GM12878 (cell line): ENCODE measurements around the gene HSPA2. TPM values are rescaled to one million over a fixed set of nuclear protein-coding genes. Genes with fewer than 3 reads are reported as not detected.
A peak's percentile ranks its signal among the peaks of the same experiment; 100 is the strongest.

ENCODE experiments used
- BCL11A ChIP-seq: IDR thresholded peaks from 2 replicates; pipeline ENCODE4 v1.6.1; 2011; ENCODE audit warnings: low read depth, low read length
- BMI1 ChIP-seq: fragments of 450-650 bp; IDR thresholded peaks from 2 replicates; pipeline ENCODE4 v1.6.1; 2016; ENCODE audit warnings: mild to moderate bottlenecking, moderate library complexity, borderline replicate concordance
- CHD1 ChIP-seq: IDR thresholded peaks from 2 replicates; pipeline ENCODE4 v1.6.1; 2012; ENCODE audit warnings: low read depth, low read length, improper control_type of control experiment
- CHD2 ChIP-seq: IDR thresholded peaks from 2 replicates; pipeline ENCODE4 v1.6.1; 2011; ENCODE audit warnings: low read depth, low read length, improper control_type of control experiment, borderline replicate concordance
- CHD4 ChIP-seq: fragments of 200-600 bp; sonication (generic); IDR thresholded peaks from 2 replicates; pipeline ENCODE4 v1.6.1; 2016; ENCODE audit warnings: mild to moderate bottlenecking
- CTCF ChIP-seq, 3 experiments: IDR thresholded peaks in 2 of 3; conservative IDR thresholded peaks in 1 of 3; 2 replicates each; pipeline ENCODE4 v1.5.1; 2011; ENCODE audit warnings: low read depth in 3 of 3, low read length in 3 of 3, mild to moderate bottlenecking in 3 of 3, control low read depth in 2 of 3, moderate library complexity in 2 of 3, inconsistent platforms in 1 of 3, mixed read lengths in 1 of 3; ENCODE audit not compliant: control insufficient read depth in 2 of 3, insufficient read depth in 1 of 3; ENCODE audit errors: extremely low read depth in 1 of 3
- FOS ChIP-seq: IDR thresholded peaks from 3 replicates; pipeline ENCODE4 v1.6.1; 2011; ENCODE audit warnings: borderline replicate concordance; ENCODE audit not compliant: insufficient read length; ENCODE audit errors: extremely low read depth
- MYC ChIP-seq: IDR thresholded peaks from 2 replicates; pipeline ENCODE4 v1.6.1; 2011; ENCODE audit warnings: mild to moderate bottlenecking, low read length, moderate library complexity, inconsistent platforms; ENCODE audit not compliant: insufficient read depth, insufficient replicate concordance, insufficient read length, severe bottlenecking
- NFIC ChIP-seq: IDR thresholded peaks from 2 replicates; pipeline ENCODE4 v1.6.1; 2012; ENCODE audit warnings: low read depth, mild to moderate bottlenecking, inconsistent platforms, low read length, moderate library complexity
- NR2C1 ChIP-seq: fragments of 450-650 bp; IDR thresholded peaks from 2 replicates; pipeline ENCODE4 v1.6.1; 2017; ENCODE audit warnings: antibody characterized with exemption, mild to moderate bottlenecking, moderate library complexity
- NRF1 ChIP-seq: conservative IDR thresholded peaks from 2 replicates; pipeline ENCODE4 v1.6.1; 2011; ENCODE audit warnings: mild to moderate bottlenecking, low read depth, low read length, improper control_type of control experiment
- SIN3A ChIP-seq: IDR thresholded peaks from 2 replicates; pipeline ENCODE4 v1.6.1; 2012; ENCODE audit warnings: low read depth, low read length, improper control_type of control experiment
- SP1 ChIP-seq: IDR thresholded peaks from one replicate; pipeline ENCODE4 v1.6.1; 2011; ENCODE audit warnings: low read depth, low read length
- STAT3 ChIP-seq: IDR thresholded peaks from 2 replicates; pipeline ENCODE4 v1.6.1; 2011; ENCODE audit warnings: low read depth, low read length, improper control_type of control experiment
- ZNF384 ChIP-seq: IDR thresholded peaks from 2 replicates; pipeline ENCODE4 v1.6.1; 2012; ENCODE audit warnings: low read depth, mild to moderate bottlenecking, low read length, improper control_type of control experiment, borderline replicate concordance
- polyA plus RNA-seq, 11 experiments: library from polyadenylated mRNA; depleted of rRNA in 4 of 11; unstranded in 6 of 11; stranded (reverse) in 5 of 11; fragments of >200 nt; fragmentation: Nextera tagmentation in 4 of 11; fragmentation: Illumina TruSeq in 1 of 11; extraction: Ambion mirVana in 4 of 11; extraction: Trizol in 1 of 11; gene quantifications; 1 replicate in 1 of 11; 2 replicates in 10 of 11; pipeline versions ENCODE4 v1.2.1 to v1.2.3, GENCODE V29; 2011 to 2016; ENCODE audit warnings: inconsistent platforms in 2 of 11, missing spikeins in 2 of 11, low read depth in 1 of 11
- total RNA-seq, 4 experiments: library from RNA; depleted of rRNA in 3 of 4; stranded (reverse); fragments of >200 nt in 3 of 4; fragmentation: Illumina TruSeq in 1 of 4; extraction: Trizol in 1 of 4; gene quantifications; 2 replicates each; pipeline versions ENCODE4 v1.2.1 to v1.2.3, GENCODE V29; 2013 to 2021
- TF ChIP-seq, protein P1 (sequence below): fragments of 450-650 bp; formaldehyde crosslinking; IDR thresholded peaks from 2 replicates; pipeline ENCODE4 v1.5.0; 2022; ENCODE audit warnings: mild to moderate bottlenecking, missing genetic modification characterization

HSPA2 gene
- total and polyA plus RNA-seq, 10 of the 15 experiments (the other 5 are each of a cell fraction or from before 2014, with no cell fraction given) = 0.02 to 1.2 (median 0.65) TPM

GRCh38 chr14:64508215-64508776 lies 32.2 kb upstream of the HSPA2 start (continued):
- no peak for TF ChIP-seq ZNF384
- no peak for TF ChIP-seq CHD4
- TF ChIP-seq BCL11A = peak; percentile 65; the same call in 1 of the 2 replicates
- no peak for TF ChIP-seq CHD1
- TF ChIP-seq, protein P1, sequence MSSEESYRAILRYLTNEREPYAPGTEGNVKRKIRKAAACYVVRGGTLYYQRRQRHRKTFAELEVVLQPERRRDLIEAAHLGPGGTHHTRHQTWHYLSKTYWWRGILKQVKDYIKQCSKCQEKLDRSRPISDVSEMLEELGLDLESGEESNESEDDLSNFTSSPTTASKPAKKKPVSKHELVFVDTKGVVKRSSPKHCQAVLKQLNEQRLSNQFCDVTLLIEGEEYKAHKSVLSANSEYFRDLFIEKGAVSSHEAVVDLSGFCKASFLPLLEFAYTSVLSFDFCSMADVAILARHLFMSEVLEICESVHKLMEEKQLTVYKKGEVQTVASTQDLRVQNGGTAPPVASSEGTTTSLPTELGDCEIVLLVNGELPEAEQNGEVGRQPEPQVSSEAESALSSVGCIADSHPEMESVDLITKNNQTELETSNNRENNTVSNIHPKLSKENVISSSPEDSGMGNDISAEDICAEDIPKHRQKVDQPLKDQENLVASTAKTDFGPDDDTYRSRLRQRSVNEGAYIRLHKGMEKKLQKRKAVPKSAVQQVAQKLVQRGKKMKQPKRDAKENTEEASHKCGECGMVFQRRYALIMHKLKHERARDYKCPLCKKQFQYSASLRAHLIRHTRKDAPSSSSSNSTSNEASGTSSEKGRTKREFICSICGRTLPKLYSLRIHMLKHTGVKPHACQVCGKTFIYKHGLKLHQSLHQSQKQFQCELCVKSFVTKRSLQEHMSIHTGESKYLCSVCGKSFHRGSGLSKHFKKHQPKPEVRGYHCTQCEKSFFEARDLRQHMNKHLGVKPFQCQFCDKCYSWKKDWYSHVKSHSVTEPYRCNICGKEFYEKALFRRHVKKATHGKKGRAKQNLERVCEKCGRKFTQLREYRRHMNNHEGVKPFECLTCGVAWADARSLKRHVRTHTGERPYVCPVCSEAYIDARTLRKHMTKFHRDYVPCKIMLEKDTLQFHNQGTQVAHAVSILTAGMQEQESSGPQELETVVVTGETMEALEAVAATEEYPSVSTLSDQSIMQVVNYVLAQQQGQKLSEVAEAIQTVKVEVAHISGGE (CRISPR knock-in tag) = no peak
- no peak for TF ChIP-seq CHD2
- peak; percentile 56; the same call in 1 of the 2 replicates for TF ChIP-seq NFIC
- no peak for TF ChIP-seq STAT3
- no peak for TF ChIP-seq BMI1
- TF ChIP-seq CTCF (IDR thresholded peaks at IDR 0.05 in 2 of 3, conservative IDR thresholded peaks at IDR 0.05 in 1 of 3; ENCODE audit: control insufficient read depth in 2 of 3, extremely low read depth in 1 of 3, insufficient read depth in 1 of 3, low read depth in 3 of 3, low read length in 3 of 3) = no peak
- TF ChIP-seq FOS = no peak
- TF ChIP-seq SP1 = no peak
- TF ChIP-seq MYC = no peak
- TF ChIP-seq NR2C1 = no peak
- TF ChIP-seq NRF1 = no peak
- peak; percentile 56; the same call in 1 of the 2 replicates for TF ChIP-seq SIN3A
- TF ChIP-seq, all 136 proteins: peak for 21
